ENCODE data around the gene CEBPA.

DNA sequence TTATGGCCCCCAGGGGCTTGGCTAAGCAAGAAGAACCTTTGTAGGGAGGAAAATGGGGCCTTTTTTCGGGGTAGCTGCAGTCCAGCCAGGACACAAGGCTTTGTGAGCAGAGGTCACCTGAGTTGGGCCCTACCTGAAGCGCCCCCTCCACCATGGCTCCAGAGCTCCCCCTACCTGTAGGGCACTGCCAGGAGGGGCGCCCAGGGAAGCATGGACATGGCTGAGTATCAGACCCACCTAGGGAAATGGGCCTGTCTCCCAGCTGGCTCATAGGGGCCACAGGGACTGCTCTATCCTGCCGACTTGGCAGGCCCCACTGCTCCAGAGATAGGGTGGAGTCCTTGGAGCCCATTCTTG lies 9.0 kb upstream of the CEBPA start:
- TF ChIP-seq, protein P1, sequence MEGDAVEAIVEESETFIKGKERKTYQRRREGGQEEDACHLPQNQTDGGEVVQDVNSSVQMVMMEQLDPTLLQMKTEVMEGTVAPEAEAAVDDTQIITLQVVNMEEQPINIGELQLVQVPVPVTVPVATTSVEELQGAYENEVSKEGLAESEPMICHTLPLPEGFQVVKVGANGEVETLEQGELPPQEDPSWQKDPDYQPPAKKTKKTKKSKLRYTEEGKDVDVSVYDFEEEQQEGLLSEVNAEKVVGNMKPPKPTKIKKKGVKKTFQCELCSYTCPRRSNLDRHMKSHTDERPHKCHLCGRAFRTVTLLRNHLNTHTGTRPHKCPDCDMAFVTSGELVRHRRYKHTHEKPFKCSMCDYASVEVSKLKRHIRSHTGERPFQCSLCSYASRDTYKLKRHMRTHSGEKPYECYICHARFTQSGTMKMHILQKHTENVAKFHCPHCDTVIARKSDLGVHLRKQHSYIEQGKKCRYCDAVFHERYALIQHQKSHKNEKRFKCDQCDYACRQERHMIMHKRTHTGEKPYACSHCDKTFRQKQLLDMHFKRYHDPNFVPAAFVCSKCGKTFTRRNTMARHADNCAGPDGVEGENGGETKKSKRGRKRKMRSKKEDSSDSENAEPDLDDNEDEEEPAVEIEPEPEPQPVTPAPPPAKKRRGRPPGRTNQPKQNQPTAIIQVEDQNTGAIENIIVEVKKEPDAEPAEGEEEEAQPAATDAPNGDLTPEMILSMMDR (IDR thresholded peaks at IDR 0.05), result no peak
- TF ChIP-seq EZH2 (IDR thresholded peaks at IDR 0.05; ENCODE audit: borderline replicate concordance, insufficient read depth, low read depth, low read length, poor library complexity, severe bottlenecking), result no peak

All from B cell (primary cell).